HepG2 (cell line): ENCODE measurements around the gene PCDHGA1. TPM values are rescaled to one million over a fixed set of nuclear protein-coding genes. Genes with fewer than 3 reads are reported as not detected.

Experiments
- ATAC-seq: fragments of 200-7000 bp; cut with Tn5 transposase; 3 replicates; pipeline ENCODE4 v1.9.1; 2020; ENCODE audit warnings: mild to moderate bottlenecking, moderate library complexity
- BruUV-seq: library from RNA; stranded (reverse); fragments of 400-500 nt; replicated peaks from 2 replicates; lab custom pipeline; 2021; lab: Mats Ljungman, UMichigan
- CTCF ChIA-PET: fragments of 300-600 bp; formaldehyde crosslinking; extraction: SDS; loops from one replicate; lab custom pipeline; 2021; ENCODE audit warnings: low total read pairs, inconsistent platforms, low intra/inter-chr PET ratio; lab: Yijun Ruan, JAX
- POLR2A ChIA-PET: fragments of 350-600 bp; sonication (Branson Sonifier 250); formaldehyde crosslinking; loops from one replicate; lab custom pipeline; 2020; ENCODE audit warnings: antibody characterized with exemption, inconsistent platforms; lab: Yijun Ruan, JAX
- DNase-seq: peaks from one replicate; pipeline ENCODE4 v3.0.0-alpha.2; 2015; ENCODE audit warnings: low spot score
- FAIRE-seq: peaks from 3 replicates; lab custom pipeline; 2011; peaks lifted over from hg19 to GRCh38; lab: Jason Lieb, UNC
- H2AFZ ChIP-seq: one replicate; pipeline ENCODE4 v1.6.1; 2011; ENCODE audit warnings: low read length, inconsistent platforms
- H3K27ac ChIP-seq: fragments of 300-600 bp; 3 replicates; pipeline ENCODE4 v1.8.0; 2011; ENCODE audit warnings: mixed run types, mild to moderate bottlenecking, mixed read lengths, low read length, inconsistent platforms; ENCODE audit not compliant: insufficient read depth; ENCODE audit errors: extremely low read length
- H3K27me3 ChIP-seq, 2 experiments: fragments of 200-600 bp in 1 of 2; 2 replicates in 1 of 2; 3 replicates in 1 of 2; pipeline versions ENCODE4 v1.6.0 to v1.8.0; 2011; ENCODE audit warnings: low read length in 2 of 2, mild to moderate bottlenecking in 2 of 2, moderate library complexity in 2 of 2, inconsistent platforms in 1 of 2; ENCODE audit not compliant: insufficient read depth in 2 of 2, control insufficient read depth in 1 of 2
- H3K36me3 ChIP-seq, 2 experiments: fragments of 200-600 bp in 1 of 2; replicated peaks in 1 of 2; 2 replicates in 1 of 2; 3 replicates in 1 of 2; pipeline versions ENCODE4 v1.5.1 to v1.8.0; 2011; ENCODE audit warnings: low read length in 2 of 2, inconsistent platforms in 1 of 2; ENCODE audit not compliant: insufficient read depth in 2 of 2, control insufficient read depth in 1 of 2
- H3K4me1 ChIP-seq: 2 replicates; pipeline ENCODE4 v1.5.1; 2012; ENCODE audit warnings: low read length, inconsistent platforms; ENCODE audit not compliant: insufficient read depth
- H3K4me2 ChIP-seq: 2 replicates; pipeline ENCODE4 v1.6.0; 2011; ENCODE audit warnings: low read depth, low read length, inconsistent platforms
- H3K4me3 ChIP-seq, 3 experiments: fragments of 200-600 bp in 1 of 3; sonication (generic), shearing (Covaris generic) in 1 of 3; replicated peaks in 1 of 3; 2 replicates each; pipeline ENCODE4 v1.5.1; 2011 to 2016; ENCODE audit warnings: low read length in 3 of 3, inconsistent platforms in 2 of 3, low read depth in 2 of 3, mild to moderate bottlenecking in 2 of 3, control low read depth in 1 of 3, mixed read lengths in 1 of 3; ENCODE audit not compliant: insufficient read depth in 1 of 3
- H3K79me2 ChIP-seq: one replicate; pipeline ENCODE4 v1.6.1; 2011; ENCODE audit warnings: low read length, inconsistent platforms; ENCODE audit not compliant: insufficient read depth
- H3K9ac ChIP-seq: 2 replicates; pipeline ENCODE4 v1.6.0; 2011; ENCODE audit warnings: mild to moderate bottlenecking, low read depth, low read length, inconsistent platforms; ENCODE audit not compliant: insufficient read depth
- H3K9me3 ChIP-seq: 2 replicates; pipeline ENCODE4 v1.5.1; 2012; ENCODE audit warnings: mild to moderate bottlenecking, low read length
- H4K20me1 ChIP-seq: 2 replicates; pipeline ENCODE4 v1.6.0; 2011; ENCODE audit warnings: inconsistent platforms, mild to moderate bottlenecking, low read length, moderate library complexity; ENCODE audit not compliant: insufficient read depth
- ATRX ChIP-seq: sonication (generic); formaldehyde crosslinking; IDR thresholded peaks from 2 replicates; pipeline ENCODE4 v1.4.0; 2020; ENCODE audit warnings: missing genetic modification reagents, borderline replicate concordance
- DPF2 ChIP-seq: sonication (generic); formaldehyde crosslinking; IDR thresholded peaks from 2 replicates; pipeline ENCODE4 v1.4.0; 2020; ENCODE audit warnings: mild to moderate bottlenecking, low read depth, missing genetic modification reagents, borderline replicate concordance
- MBNL3 ChIP-seq: fragments of 250-450 bp; sonication (Bioruptor Pico); conservative IDR thresholded peaks from 2 replicates; pipeline ENCODE4 v1.8.0; 2022; ENCODE audit warnings: mild to moderate bottlenecking, inconsistent platforms
- NFYB ChIP-seq: sonication (generic); formaldehyde crosslinking; IDR thresholded peaks from 2 replicates; pipeline ENCODE4 v1.4.0; 2020; ENCODE audit warnings: missing genetic modification reagents
- RCOR2 ChIP-seq: IDR thresholded peaks from 2 replicates; pipeline ENCODE4 v1.6.1; 2016; ENCODE audit warnings: missing biosample characterization, missing genetic modification reagents
- SOX13 ChIP-seq, 3 experiments: fragments of 450-650 bp in 1 of 3; sonication (generic) in 1 of 3; formaldehyde crosslinking in 1 of 3; IDR thresholded peaks in 2 of 3; conservative IDR thresholded peaks in 1 of 3; 2 replicates each; pipeline versions ENCODE4 v1.5.0 to v1.6.1; 2016 to 2020; ENCODE audit warnings: antibody characterized with exemption in 1 of 3, mild to moderate bottlenecking in 1 of 3, missing compliant biosample characterization in 1 of 3, missing genetic modification reagents in 1 of 3, moderate library complexity in 1 of 3
- SYNCRIP ChIP-seq: fragments of 200-400 bp; formaldehyde crosslinking; IDR thresholded peaks from 2 replicates; pipeline ENCODE4 v1.6.1; 2018; ENCODE audit warnings: mild to moderate bottlenecking, low read depth, low read length; ENCODE audit not compliant: insufficient read depth
- TBL1XR1 ChIP-seq: fragments of 150-350 bp; IDR thresholded peaks from 2 replicates; pipeline ENCODE4 v1.6.1; 2014; ENCODE audit warnings: borderline replicate concordance, low read length; ENCODE audit not compliant: partially characterized antibody
- ZFY ChIP-seq: sonication (generic); formaldehyde crosslinking; IDR thresholded peaks from 2 replicates; pipeline ENCODE4 v1.4.0; 2020; ENCODE audit warnings: missing genetic modification reagents
- ZNF564 ChIP-seq: sonication (generic); formaldehyde crosslinking; IDR thresholded peaks from 2 replicates; pipeline ENCODE4 v1.8.1; 2023; ENCODE audit warnings: mild to moderate bottlenecking, missing genetic modification reagents
- WGBS: methylation state at CpG from one replicate; pipeline ENCODE4 v1.1.6; 2017; ENCODE audit warnings: low lambda C conversion rate; 5-methylcytosine and 5-hydroxymethylcytosine counted together
- in situ Hi-C: cut with HindIII; loops from 2 replicates; pipeline ENCODE4 v1.10.0; 2017; ENCODE audit warnings: low pct_unique_long_range_greater_than_20kb; ENCODE audit not compliant: extremely low pct_ligation_motif_present
- intact Hi-C: fragments of 100-400 bp; cut with micrococcal nuclease; formaldehyde crosslinking; loops from one replicate; pipeline ENCODE4 v1.10.0; 2022; ENCODE audit not compliant: unreplicated experiment
- polyA plus RNA-seq, 8 experiments: library from polyadenylated mRNA; depleted of rRNA in 3 of 8; stranded (reverse) in 7 of 8; unstranded in 1 of 8; fragments of >200 nt; fragmentation: Illumina TruSeq in 4 of 8; extraction: Trizol in 4 of 8; gene quantifications; 2 replicates each; pipeline versions ENCODE4 v1.2.1 to v1.2.3, GENCODE V29; 2011 to 2016; ENCODE audit warnings: low read depth in 4 of 8, missing spikeins in 1 of 8, mixed read lengths in 1 of 8; ENCODE audit not compliant: insufficient read depth in 1 of 8
- total RNA-seq, 5 experiments: library from RNA; depleted of rRNA; stranded (reverse); fragments of >200 nt; fragmentation: Illumina TruSeq; extraction: Trizol; gene quantifications; 2 replicates each; pipeline ENCODE4 v1.2.3, GENCODE V29; 2016; ENCODE audit warnings: low read depth in 1 of 5
- TF ChIP-seq, protein P1 (sequence below): sonication (generic); formaldehyde crosslinking; IDR thresholded peaks from 2 replicates; pipeline ENCODE4 v1.4.0; 2020; ENCODE audit warnings: low read depth, mild to moderate bottlenecking, missing genetic modification reagents
- TF ChIP-seq, protein P2 (sequence below): sonication (generic); formaldehyde crosslinking; IDR thresholded peaks from 2 replicates; pipeline ENCODE4 v1.5.0; 2020; ENCODE audit warnings: mild to moderate bottlenecking, missing genetic modification reagents, borderline replicate concordance
- TF ChIP-seq, protein P3 (sequence below), 2 experiments: fragments of 450-650 bp in 1 of 2; sonication (generic) in 1 of 2; formaldehyde crosslinking; IDR thresholded peaks; 2 replicates each; pipeline versions ENCODE4 v1.5.0 to v1.8.0; 2020 to 2022; ENCODE audit warnings: mild to moderate bottlenecking in 1 of 2, missing genetic modification reagents in 1 of 2
- TF ChIP-seq, protein P4 (sequence below): sonication (generic); formaldehyde crosslinking; IDR thresholded peaks from 2 replicates; pipeline ENCODE4 v1.4.0; 2020; ENCODE audit warnings: mild to moderate bottlenecking, missing genetic modification reagents
- TF ChIP-seq, protein P5 (sequence below): sonication (generic); formaldehyde crosslinking; IDR thresholded peaks from 2 replicates; pipeline ENCODE4 v1.8.0; 2022; ENCODE audit warnings: mild to moderate bottlenecking, missing genetic modification reagents; ENCODE audit not compliant: insufficient replicate concordance

PCDHGA1 gene
- total and polyA plus RNA-seq, 2 of the 13 experiments (the other 11 are each of a cell fraction or from before 2014, with no cell fraction given) = 0.31 to 0.40 TPM

DNA sequence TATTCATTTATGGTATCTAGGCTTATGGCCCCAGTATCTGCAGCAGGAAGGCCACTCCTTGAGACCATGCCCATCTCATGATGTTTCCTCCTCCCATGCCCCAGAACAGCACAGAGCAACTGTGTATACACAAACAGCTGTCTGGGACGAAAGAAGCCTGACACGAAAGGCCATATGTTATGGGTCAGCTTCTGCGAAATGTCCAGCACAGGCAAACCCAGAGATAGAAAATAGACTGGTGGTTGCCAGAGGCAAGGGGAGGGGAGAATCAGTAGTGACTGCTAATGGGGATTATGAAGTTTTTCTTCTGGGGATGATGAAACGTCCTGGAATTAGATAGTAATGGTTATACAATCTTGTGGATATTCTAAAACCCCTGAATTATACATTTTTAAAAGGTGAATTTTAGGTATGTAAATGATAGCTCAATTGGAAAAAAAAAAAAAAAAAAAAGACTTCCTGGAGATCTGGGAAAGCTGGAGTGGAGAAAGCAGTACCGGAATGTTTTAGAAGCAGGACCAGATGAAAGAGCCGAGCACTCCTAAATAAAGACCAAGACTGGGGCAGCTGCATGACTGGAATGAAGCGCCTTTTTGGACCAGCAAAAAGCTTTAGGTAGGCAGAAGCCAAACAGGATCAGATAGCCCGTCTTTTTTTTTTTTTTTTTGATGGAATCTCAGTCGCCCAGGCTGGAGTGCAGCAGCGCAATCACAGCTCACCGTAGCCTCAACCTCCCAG, 187.7 kb downstream of the PCDHGA1 start:
- H3K9ac ChIP-seq = no peak overlapping the region
- ChIA-PET CTCF (no interaction called here), POLR2A (no interaction called here)
- no peak overlapping the region for H3K4me3 ChIP-seq
- intact Hi-C loops (no loop called here), in situ Hi-C loops (no loop called here)
- BruUV-seq = no TSS peak
- no peaks in the 10 kb centered on the region for H4K20me1 ChIP-seq
- no peak overlapping the region for H3K4me2 ChIP-seq
- no peak for DNase-seq
- H3K36me3 ChIP-seq = peaks cover 18 to 77% of the 10 kb centered on the region in 2 experiments
- peaks cover 11% of the 10 kb centered on the region; the same call in 1 of the 2 replicates for H3K4me1 ChIP-seq
- H2AFZ ChIP-seq = no peak overlapping the region
- no peaks in the 10 kb centered on the region for H3K27me3 ChIP-seq
- ATAC-seq = no peak
- 96% methylated on average over 11 of the region's 11 CpGs for WGBS
- no peaks in the 10 kb centered on the region for H3K79me2 ChIP-seq
- FAIRE-seq = no peak
- no peaks in the 10 kb centered on the region for H3K9me3 ChIP-seq
- no peak overlapping the region for H3K27ac ChIP-seq
- TF ChIP-seq, protein P1, sequence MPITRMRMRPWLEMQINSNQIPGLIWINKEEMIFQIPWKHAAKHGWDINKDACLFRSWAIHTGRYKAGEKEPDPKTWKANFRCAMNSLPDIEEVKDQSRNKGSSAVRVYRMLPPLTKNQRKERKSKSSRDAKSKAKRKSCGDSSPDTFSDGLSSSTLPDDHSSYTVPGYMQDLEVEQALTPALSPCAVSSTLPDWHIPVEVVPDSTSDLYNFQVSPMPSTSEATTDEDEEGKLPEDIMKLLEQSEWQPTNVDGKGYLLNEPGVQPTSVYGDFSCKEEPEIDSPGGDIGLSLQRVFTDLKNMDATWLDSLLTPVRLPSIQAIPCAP (CRISPR knock-in tag) = no peak
- TF ChIP-seq MBNL3 = no peak
- TF ChIP-seq SYNCRIP = no peak
- TF ChIP-seq ZNF564 (CRISPR knock-in tag) = no peak
- TF ChIP-seq NFYB (CRISPR knock-in tag) = no peak
- TF ChIP-seq, protein P2, sequence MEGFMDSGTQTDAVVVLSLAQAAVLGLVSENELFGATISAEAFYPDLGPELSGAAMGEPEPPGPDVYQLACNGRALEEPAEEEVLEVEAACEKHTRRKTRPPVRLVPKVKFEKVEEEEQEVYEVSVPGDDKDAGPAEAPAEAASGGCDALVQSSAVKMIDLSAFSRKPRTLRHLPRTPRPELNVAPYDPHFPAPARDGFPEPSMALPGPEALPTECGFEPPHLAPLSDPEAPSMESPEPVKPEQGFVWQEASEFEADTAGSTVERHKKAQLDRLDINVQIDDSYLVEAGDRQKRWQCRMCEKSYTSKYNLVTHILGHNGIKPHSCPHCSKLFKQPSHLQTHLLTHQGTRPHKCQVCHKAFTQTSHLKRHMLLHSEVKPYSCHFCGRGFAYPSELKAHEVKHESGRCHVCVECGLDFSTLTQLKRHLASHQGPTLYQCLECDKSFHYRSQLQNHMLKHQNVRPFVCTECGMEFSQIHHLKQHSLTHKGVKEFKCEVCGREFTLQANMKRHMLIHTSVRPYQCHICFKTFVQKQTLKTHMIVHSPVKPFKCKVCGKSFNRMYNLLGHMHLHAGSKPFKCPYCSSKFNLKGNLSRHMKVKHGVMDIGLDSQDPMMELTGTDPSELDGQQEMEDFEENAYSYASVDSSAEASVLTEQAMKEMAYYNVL = no peak
- no peak for TF ChIP-seq RCOR2 (CRISPR knock-in tag)
- TF ChIP-seq ZFY (CRISPR knock-in tag) = no peak
- TF ChIP-seq, protein P3, sequence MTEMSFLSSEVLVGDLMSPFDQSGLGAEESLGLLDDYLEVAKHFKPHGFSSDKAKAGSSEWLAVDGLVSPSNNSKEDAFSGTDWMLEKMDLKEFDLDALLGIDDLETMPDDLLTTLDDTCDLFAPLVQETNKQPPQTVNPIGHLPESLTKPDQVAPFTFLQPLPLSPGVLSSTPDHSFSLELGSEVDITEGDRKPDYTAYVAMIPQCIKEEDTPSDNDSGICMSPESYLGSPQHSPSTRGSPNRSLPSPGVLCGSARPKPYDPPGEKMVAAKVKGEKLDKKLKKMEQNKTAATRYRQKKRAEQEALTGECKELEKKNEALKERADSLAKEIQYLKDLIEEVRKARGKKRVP (CRISPR knock-in tag; IDR thresholded peaks at IDR 0.05) = no peak
- TF ChIP-seq, protein P4, sequence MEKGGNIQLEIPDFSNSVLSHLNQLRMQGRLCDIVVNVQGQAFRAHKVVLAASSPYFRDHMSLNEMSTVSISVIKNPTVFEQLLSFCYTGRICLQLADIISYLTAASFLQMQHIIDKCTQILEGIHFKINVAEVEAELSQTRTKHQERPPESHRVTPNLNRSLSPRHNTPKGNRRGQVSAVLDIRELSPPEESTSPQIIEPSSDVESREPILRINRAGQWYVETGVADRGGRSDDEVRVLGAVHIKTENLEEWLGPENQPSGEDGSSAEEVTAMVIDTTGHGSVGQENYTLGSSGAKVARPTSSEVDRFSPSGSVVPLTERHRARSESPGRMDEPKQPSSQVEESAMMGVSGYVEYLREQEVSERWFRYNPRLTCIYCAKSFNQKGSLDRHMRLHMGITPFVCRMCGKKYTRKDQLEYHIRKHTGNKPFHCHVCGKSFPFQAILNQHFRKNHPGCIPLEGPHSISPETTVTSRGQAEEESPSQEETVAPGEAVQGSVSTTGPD (CRISPR knock-in tag) = no peak
- TF ChIP-seq TBL1XR1 = no peak
- TF ChIP-seq SOX13 (IDR thresholded peaks at IDR 0.05) = no peak
- TF ChIP-seq SOX13 (CRISPR knock-in tag; conservative IDR thresholded peaks at IDR 0.05 in 1 of 2, IDR thresholded peaks at IDR 0.05 in 1 of 2) = no peak
- no peak for TF ChIP-seq DPF2 (CRISPR knock-in tag)
- no peak for TF ChIP-seq ATRX (CRISPR knock-in tag)
- TF ChIP-seq, protein P5, sequence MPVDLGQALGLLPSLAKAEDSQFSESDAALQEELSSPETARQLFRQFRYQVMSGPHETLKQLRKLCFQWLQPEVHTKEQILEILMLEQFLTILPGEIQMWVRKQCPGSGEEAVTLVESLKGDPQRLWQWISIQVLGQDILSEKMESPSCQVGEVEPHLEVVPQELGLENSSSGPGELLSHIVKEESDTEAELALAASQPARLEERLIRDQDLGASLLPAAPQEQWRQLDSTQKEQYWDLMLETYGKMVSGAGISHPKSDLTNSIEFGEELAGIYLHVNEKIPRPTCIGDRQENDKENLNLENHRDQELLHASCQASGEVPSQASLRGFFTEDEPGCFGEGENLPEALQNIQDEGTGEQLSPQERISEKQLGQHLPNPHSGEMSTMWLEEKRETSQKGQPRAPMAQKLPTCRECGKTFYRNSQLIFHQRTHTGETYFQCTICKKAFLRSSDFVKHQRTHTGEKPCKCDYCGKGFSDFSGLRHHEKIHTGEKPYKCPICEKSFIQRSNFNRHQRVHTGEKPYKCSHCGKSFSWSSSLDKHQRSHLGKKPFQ (CRISPR knock-in tag) = no peak
